HL-60 (cell line): ENCODE results near the gene UBQLN1.
A peak's percentile ranks its signal among the peaks of the same experiment; 100 is the strongest.

ENCODE experiments used
- DNase-seq, 2 experiments: peaks; one replicate each; pipeline ENCODE4 v3.0.0-alpha.2; 2010 to 2020; ENCODE audit warnings: low read depth in 1 of 2, low spot score in 1 of 2
- H3K27ac ChIP-seq: fragments of 250-450 bp; sonication (Bioruptor Pico); replicated peaks from 2 replicates; pipeline ENCODE4 v1.5.1; 2020; ENCODE audit warnings: mild to moderate bottlenecking, moderate library complexity
- H3K27me3 ChIP-seq: fragments of 250-450 bp; sonication (Bioruptor Pico); 2 replicates; pipeline ENCODE4 v1.5.1; 2021; ENCODE audit warnings: mild to moderate bottlenecking, moderate library complexity; ENCODE audit not compliant: insufficient read depth, poor library complexity, severe bottlenecking
- H3K4me3 ChIP-seq: replicated peaks from 2 replicates; pipeline ENCODE4 v1.5.1; 2011; ENCODE audit warnings: mild to moderate bottlenecking, control low read depth, low read length; ENCODE audit not compliant: insufficient read depth
- GABPA ChIP-seq: IDR thresholded peaks from 2 replicates; pipeline ENCODE4 v1.6.1; 2012; ENCODE audit warnings: low read depth
- POLR2AphosphoS5 ChIP-seq: IDR thresholded peaks from 2 replicates; pipeline ENCODE4 v1.6.1; 2012; ENCODE audit warnings: low read depth
- SPI1 ChIP-seq: IDR thresholded peaks from 2 replicates; pipeline ENCODE4 v1.6.1; 2012; ENCODE audit warnings: low read depth, mild to moderate bottlenecking, borderline replicate concordance
- long read RNA-seq: library from polyadenylated mRNA; unstranded; transcript quantifications from one replicate; pipeline ENCODE4 v2.0.0, GENCODE V29; 2020
- TF ChIP-seq, protein P1 (sequence below): IDR thresholded peaks from one replicate; pipeline ENCODE4 v1.5.1; 2011; ENCODE audit warnings: low read length, control low read depth, inconsistent platforms; ENCODE audit not compliant: insufficient read depth
- TF ChIP-seq, protein P2 (sequence below): IDR thresholded peaks from 2 replicates; pipeline ENCODE4 v1.6.1; 2012; ENCODE audit warnings: low read depth; ENCODE audit not compliant: insufficient replicate concordance

The UBQLN1 gene
- long read RNA-seq, full-length matches to known transcripts, result 114 of 144 reads
- long read RNA-seq, partial matches to known transcripts, result 10 of 144 reads
- long read RNA-seq, other reads (novel, unspliced or antisense), result 20 of 144 reads

- DNase-seq, result peak; percentile 88 to 93
- Histone ChIP-seq H3K4me3 (peak within 1 kb of the TSS; percentile 91), H3K27me3 (no peaks in the 10 kb centered on the region), H3K27ac (peak within 1 kb of the TSS; percentile 97)
- TF ChIP-seq SPI1 (peak; percentile 53; the same call in 1 of the 2 replicates), GABPA (no peak), POLR2AphosphoS5 (peak; percentile 92)
- TF ChIP-seq, protein P1, sequence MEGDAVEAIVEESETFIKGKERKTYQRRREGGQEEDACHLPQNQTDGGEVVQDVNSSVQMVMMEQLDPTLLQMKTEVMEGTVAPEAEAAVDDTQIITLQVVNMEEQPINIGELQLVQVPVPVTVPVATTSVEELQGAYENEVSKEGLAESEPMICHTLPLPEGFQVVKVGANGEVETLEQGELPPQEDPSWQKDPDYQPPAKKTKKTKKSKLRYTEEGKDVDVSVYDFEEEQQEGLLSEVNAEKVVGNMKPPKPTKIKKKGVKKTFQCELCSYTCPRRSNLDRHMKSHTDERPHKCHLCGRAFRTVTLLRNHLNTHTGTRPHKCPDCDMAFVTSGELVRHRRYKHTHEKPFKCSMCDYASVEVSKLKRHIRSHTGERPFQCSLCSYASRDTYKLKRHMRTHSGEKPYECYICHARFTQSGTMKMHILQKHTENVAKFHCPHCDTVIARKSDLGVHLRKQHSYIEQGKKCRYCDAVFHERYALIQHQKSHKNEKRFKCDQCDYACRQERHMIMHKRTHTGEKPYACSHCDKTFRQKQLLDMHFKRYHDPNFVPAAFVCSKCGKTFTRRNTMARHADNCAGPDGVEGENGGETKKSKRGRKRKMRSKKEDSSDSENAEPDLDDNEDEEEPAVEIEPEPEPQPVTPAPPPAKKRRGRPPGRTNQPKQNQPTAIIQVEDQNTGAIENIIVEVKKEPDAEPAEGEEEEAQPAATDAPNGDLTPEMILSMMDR, result no peak
- TF ChIP-seq, protein P2, sequence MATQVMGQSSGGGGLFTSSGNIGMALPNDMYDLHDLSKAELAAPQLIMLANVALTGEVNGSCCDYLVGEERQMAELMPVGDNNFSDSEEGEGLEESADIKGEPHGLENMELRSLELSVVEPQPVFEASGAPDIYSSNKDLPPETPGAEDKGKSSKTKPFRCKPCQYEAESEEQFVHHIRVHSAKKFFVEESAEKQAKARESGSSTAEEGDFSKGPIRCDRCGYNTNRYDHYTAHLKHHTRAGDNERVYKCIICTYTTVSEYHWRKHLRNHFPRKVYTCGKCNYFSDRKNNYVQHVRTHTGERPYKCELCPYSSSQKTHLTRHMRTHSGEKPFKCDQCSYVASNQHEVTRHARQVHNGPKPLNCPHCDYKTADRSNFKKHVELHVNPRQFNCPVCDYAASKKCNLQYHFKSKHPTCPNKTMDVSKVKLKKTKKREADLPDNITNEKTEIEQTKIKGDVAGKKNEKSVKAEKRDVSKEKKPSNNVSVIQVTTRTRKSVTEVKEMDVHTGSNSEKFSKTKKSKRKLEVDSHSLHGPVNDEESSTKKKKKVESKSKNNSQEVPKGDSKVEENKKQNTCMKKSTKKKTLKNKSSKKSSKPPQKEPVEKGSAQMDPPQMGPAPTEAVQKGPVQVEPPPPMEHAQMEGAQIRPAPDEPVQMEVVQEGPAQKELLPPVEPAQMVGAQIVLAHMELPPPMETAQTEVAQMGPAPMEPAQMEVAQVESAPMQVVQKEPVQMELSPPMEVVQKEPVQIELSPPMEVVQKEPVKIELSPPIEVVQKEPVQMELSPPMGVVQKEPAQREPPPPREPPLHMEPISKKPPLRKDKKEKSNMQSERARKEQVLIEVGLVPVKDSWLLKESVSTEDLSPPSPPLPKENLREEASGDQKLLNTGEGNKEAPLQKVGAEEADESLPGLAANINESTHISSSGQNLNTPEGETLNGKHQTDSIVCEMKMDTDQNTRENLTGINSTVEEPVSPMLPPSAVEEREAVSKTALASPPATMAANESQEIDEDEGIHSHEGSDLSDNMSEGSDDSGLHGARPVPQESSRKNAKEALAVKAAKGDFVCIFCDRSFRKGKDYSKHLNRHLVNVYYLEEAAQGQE, result peak; percentile 46
Observed at GRCh38 chr9:83707768-83708514, at the start of gene UBQLN1. Gene UBQLN1 (minus strand): TSS chr9:83707958. CDS start chr9:83707679, 279 bp downstream.

DNA sequence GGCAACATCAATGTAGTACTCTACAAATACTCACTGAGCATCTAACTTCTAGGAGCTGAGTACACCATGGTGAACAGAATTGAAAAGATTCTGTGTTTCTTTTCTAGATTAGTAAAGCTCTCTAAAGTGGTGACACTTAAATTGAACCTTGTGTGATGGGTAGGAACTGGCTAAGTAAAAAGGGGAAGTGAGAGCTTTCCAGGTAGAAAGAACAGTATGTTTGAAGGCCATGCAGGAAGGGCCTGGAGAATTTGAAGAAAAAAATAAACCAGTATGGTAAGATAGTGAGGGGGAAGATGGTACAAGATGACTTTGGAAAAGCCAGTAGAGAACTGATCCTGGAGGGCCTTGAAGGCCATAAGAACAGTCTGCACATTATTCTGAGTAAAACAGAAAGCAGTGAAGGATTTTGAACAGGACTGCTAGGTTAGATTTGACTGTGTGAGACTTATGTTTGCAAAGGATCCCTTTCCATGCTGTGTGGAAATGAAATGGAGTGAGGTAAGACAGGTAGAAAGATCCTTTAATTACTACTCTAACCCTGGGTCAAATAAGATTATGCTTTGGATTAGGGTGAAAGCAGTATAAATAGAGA lies 46.7 kb upstream of the UBQLN1 start:
- TF ChIP-seq, protein P1, result no peak
- TF ChIP-seq POLR2AphosphoS5 (no peak), SPI1 (peak; percentile 97), GABPA (no peak)
- TF ChIP-seq, protein P2, result no peak
- no peak for DNase-seq
- no peaks in the 10 kb centered on the region for H3K27me3 ChIP-seq
- no peak overlapping the region for H3K27ac ChIP-seq
- H3K4me3 ChIP-seq, result no peak overlapping the region

DNA sequence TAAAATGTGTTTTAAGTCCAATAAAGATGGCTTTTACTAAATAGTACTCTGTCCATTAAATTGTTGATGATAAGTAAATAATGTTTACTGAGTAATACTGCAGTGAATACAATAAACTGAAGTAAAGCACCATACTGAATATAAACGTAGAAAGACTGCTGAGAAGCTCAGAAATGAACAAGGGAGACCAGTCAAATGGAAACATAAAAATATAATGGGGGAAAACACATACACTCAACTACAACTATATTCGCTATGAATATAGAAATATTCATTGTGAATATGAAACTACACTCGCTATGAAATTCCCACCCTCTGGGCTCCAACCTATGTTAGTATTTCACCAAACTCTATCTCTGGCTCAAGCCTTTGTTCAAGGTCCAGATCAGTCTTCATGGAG lies 41.9 kb upstream of the UBQLN1 start:
- DNase-seq, result no peak
- no peak overlapping the region for H3K4me3 ChIP-seq
- no peaks in the 10 kb centered on the region for H3K27me3 ChIP-seq
- no peak overlapping the region for H3K27ac ChIP-seq
- TF ChIP-seq POLR2AphosphoS5 (no peak), SPI1 (no peak), GABPA (no peak)
- TF ChIP-seq, protein P2, result no peak
- TF ChIP-seq, protein P1, result no peak
